Measurements from ENCODE around the gene COL21A1.

The COL21A1 gene

DNA sequence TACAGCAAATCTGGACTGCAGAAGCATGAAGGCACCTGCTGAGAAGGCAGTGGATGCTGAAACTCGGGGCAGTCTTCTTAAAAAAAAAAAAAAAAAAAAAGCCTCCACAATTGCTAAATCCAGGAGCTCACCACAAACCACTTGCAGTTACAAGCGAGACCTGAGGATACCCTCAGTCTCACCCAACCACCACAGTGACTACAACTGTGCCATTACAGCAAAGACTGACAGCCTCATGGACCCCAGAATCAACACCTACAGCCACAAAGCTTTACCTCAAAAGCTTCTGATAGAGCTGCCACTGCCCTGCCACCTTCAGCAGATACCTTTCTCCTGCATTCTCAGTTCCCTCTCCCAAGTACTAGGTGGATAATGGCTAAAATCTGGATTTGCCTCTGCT lies 9.0 kb downstream of the COL21A1 start:
- DNase-seq, result no peak
- TF ChIP-seq GATA1 (IDR thresholded peaks at IDR 0.05; ENCODE audit: low read depth, low read length) (no peak), POLR2A (IDR thresholded peaks at IDR 0.05; ENCODE audit: low read length) (no peak)

DNA sequence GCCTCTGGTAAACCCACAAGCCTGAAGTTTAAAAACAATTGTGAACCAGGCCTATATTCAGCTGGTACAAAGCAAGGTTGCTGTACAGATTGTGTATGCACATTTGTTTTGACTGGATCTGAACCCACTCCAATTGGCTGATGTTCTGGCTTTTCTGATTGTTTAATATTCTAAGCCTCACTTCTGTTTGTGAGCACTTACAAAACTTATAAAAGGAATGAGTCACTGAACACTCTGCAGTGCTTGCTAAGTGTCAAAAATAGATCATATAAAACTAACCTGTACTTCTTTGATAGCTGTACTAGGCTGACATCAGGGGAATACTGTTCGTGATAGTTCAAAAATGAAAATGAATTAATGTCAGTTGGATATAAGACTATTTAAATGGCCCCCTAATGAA lies 12.1 kb downstream of the COL21A1 start:
- DNase-seq, result no peak
- no peak for TF ChIP-seq GATA1 (IDR thresholded peaks at IDR 0.05; ENCODE audit: low read depth, low read length)
- TF ChIP-seq POLR2A (IDR thresholded peaks at IDR 0.05; ENCODE audit: low read length), result no peak

- DNase-seq, result no peak
- TF ChIP-seq GATA1 (IDR thresholded peaks at IDR 0.05; ENCODE audit: low read depth, low read length) (no peak), POLR2A (IDR thresholded peaks at IDR 0.05; ENCODE audit: low read length) (no peak)
Observed at GRCh38 chr6:56232436-56232835, 14.9 kb downstream of the COL21A1 start.

DNA sequence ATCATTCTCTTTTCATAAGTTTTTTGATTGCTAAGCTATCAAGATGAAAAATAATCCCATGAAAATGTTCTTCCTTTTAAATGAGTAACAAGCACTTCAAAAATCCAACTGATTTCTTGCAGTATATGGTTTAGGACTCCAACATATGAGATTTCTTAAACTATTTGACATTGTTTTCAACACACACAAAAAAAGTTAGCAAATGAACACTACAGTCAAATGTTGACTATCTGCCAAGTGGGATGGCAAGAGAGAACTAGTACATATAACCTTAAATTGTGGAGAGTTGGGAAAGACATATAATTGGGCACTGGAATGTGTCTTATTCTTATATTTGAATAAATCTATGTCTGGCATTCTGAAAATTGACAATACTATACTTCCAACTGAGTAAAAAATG lies 15.6 kb downstream of the COL21A1 start:
- no peak for TF ChIP-seq POLR2A (IDR thresholded peaks at IDR 0.05; ENCODE audit: low read length)
- DNase-seq, result no peak

DNA sequence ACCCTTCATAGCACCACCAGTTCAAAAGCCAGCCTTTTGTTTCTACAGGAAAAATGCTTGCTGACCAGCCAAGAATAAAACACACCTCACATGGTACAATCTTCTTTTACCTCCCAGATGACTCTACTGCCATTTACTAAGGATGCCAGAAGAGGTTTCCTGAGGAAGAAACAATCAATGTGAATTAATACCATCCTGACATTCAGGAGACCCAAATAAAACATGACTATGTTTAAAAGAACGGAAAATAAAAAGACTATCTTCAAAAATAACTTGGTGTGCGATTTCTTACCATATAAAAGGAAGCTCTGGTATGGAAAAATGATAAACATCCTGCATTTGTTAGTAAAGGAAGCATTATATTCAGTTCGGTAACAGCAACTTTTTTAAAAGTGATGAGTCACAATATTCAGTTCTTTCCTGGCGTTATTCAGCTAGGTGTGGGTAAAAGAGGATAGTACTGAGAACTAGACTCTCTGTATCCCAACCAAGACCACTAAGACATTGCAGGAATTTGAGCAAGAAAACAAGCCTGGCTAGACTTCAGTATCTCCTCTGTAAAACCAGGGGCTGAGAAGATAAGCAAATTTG lies 16.3 kb downstream of the COL21A1 start:
- no peak for DNase-seq
- TF ChIP-seq GATA1 (IDR thresholded peaks at IDR 0.05; ENCODE audit: low read depth, low read length) (no peak), POLR2A (IDR thresholded peaks at IDR 0.05; ENCODE audit: low read length) (no peak)

GRCh38 chr6:56227071-56227879 lies 20.1 kb downstream of the COL21A1 start:
- no peak for TF ChIP-seq POLR2A (IDR thresholded peaks at IDR 0.05; ENCODE audit: low read length)
- TF ChIP-seq GATA1 (IDR thresholded peaks at IDR 0.05; ENCODE audit: low read depth, low read length), result no peak
- no peak for DNase-seq

- no peak for DNase-seq
- TF ChIP-seq POLR2A (IDR thresholded peaks at IDR 0.05; ENCODE audit: low read length), result no peak
- TF ChIP-seq GATA1 (IDR thresholded peaks at IDR 0.05; ENCODE audit: low read depth, low read length), result no peak
Observed at GRCh38 chr6:56223995-56224394, 23.4 kb downstream of the COL21A1 start.

GRCh38 chr6:56222499-56222898 lies 24.9 kb downstream of the COL21A1 start:
- TF ChIP-seq GATA1 (IDR thresholded peaks at IDR 0.05; ENCODE audit: low read depth, low read length) (no peak), POLR2A (IDR thresholded peaks at IDR 0.05; ENCODE audit: low read length) (no peak)
- no peak for DNase-seq

GRCh38 chr6:56220078-56220477 lies 27.3 kb downstream of the COL21A1 start:
- no peak for TF ChIP-seq POLR2A (IDR thresholded peaks at IDR 0.05; ENCODE audit: low read length)
- no peak for TF ChIP-seq GATA1 (IDR thresholded peaks at IDR 0.05; ENCODE audit: low read depth, low read length)
- no peak for DNase-seq

DNA sequence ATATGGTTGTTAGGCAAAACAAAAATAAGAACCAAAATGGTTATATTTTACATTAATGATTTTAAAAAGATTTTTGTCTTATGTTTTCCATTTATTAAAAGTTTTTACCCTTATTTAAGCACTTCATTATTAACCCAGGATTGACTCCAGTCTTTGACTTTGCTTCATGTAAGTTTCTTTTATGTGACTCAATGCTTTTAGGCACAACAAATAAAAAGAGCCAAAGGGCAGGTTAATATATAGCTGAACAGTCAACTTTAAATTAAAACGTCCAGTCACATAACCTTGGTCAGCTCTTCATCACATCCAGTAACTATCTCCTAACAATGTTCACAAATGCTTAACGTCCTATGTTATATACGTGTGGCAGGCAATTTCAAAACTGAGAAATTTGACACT lies 32.7 kb downstream of the COL21A1 start:
- no peak for DNase-seq

GRCh38 chr6:56214041-56214702 lies 33.2 kb downstream of the COL21A1 start:
- no peak for DNase-seq
- no peak for TF ChIP-seq POLR2A (IDR thresholded peaks at IDR 0.05; ENCODE audit: low read length)
- no peak for TF ChIP-seq GATA1 (IDR thresholded peaks at IDR 0.05; ENCODE audit: low read depth, low read length)

More for the DNA sequence above, 32.7 kb downstream of the COL21A1 start:
- TF ChIP-seq GATA1 (IDR thresholded peaks at IDR 0.05; ENCODE audit: low read depth, low read length) (no peak), POLR2A (IDR thresholded peaks at IDR 0.05; ENCODE audit: low read length) (no peak)

- TF ChIP-seq GATA1 (IDR thresholded peaks at IDR 0.05; ENCODE audit: low read depth, low read length) (no peak), POLR2A (IDR thresholded peaks at IDR 0.05; ENCODE audit: low read length) (no peak)
- no peak for DNase-seq
Observed at GRCh38 chr6:56211724-56212123, 35.7 kb downstream of the COL21A1 start.

- TF ChIP-seq GATA1 (IDR thresholded peaks at IDR 0.05; ENCODE audit: low read depth, low read length) (no peak), POLR2A (IDR thresholded peaks at IDR 0.05; ENCODE audit: low read length) (no peak)
- DNase-seq, result no peak
Observed at GRCh38 chr6:56204134-56204533, 43.2 kb downstream of the COL21A1 start.

- DNase-seq, result no peak
- TF ChIP-seq POLR2A (IDR thresholded peaks at IDR 0.05; ENCODE audit: low read length) (no peak), GATA1 (IDR thresholded peaks at IDR 0.05; ENCODE audit: low read depth, low read length) (no peak)
Observed at GRCh38 chr6:56199956-56200355, 47.4 kb downstream of the COL21A1 start.

DNA sequence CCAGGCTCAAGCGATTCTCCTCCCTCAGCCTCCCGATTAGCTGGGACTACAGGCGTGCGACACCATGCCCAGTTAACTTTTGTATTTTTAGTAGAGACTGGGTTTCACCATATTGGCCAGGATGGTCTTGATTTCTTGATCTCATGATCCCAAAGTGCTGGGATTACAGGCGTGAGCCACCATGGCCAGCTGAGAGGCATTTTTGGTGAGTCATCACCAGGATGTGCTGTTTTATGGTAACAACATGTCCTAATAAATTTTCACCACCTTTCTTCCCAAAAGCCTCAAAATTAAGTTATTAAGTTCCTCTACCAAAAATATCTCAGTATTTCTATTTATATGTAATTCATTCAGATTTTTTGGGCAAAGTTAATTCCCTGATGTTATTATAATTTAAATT lies 53.5 kb downstream of the COL21A1 start:
- no peak for DNase-seq
- no peak for TF ChIP-seq POLR2A (IDR thresholded peaks at IDR 0.05; ENCODE audit: low read length)
- TF ChIP-seq GATA1 (IDR thresholded peaks at IDR 0.05; ENCODE audit: low read depth, low read length), result no peak
